PFSK-1 (cell line): Measurements from ENCODE around the gene OGDHL.

Source experiments
- FOXP2 ChIP-seq: optimal IDR thresholded peaks from 2 replicates; pipeline ENCODE3; 2011; ENCODE audit warnings: borderline replicate concordance, control low read depth, inconsistent platforms; ENCODE audit not compliant: insufficient read depth; ENCODE audit errors: extremely low read length, extremely low read depth
- POLR2AphosphoS5 ChIP-seq: IDR thresholded peaks from 2 replicates; pipeline ENCODE4 v1.6.1; 2012; ENCODE audit warnings: low read depth, mild to moderate bottlenecking, control low read depth, low read length, moderate library complexity
- REST ChIP-seq, 2 experiments: IDR thresholded peaks; 2 replicates each; pipeline versions ENCODE4 v1.6.1 to v1.8.0; 2011 to 2012; ENCODE audit warnings: low read depth in 2 of 2, low read length in 2 of 2, control low read depth in 1 of 2, inconsistent platforms in 1 of 2, mild to moderate bottlenecking in 1 of 2, moderate library complexity in 1 of 2; ENCODE audit not compliant: insufficient read depth in 1 of 2
- SIN3A ChIP-seq: IDR thresholded peaks from 2 replicates; pipeline ENCODE4 v1.6.1; 2012; ENCODE audit warnings: mild to moderate bottlenecking, low read length, moderate library complexity, borderline replicate concordance; ENCODE audit not compliant: insufficient read depth
- TAF1 ChIP-seq: IDR thresholded peaks from 2 replicates; pipeline ENCODE4 v1.6.1; 2012; ENCODE audit warnings: low read length, control low read depth, borderline replicate concordance; ENCODE audit not compliant: insufficient read depth

Gene OGDHL

GRCh38 chr10:49758249-49758930 lies 3.7 kb downstream of the OGDHL start:
- TF ChIP-seq SIN3A (no peak), REST (IDR thresholded peaks at IDR 0.05; ENCODE audit: insufficient read depth in 1 of 2, low read depth in 2 of 2, low read length in 2 of 2) (no peak), FOXP2 (no peak), POLR2AphosphoS5 (no peak), TAF1 (no peak)

GRCh38 chr10:49756641-49757040 lies 5.5 kb downstream of the OGDHL start:
- no peak for TF ChIP-seq TAF1
- no peak for TF ChIP-seq REST (IDR thresholded peaks at IDR 0.05; ENCODE audit: insufficient read depth in 1 of 2, low read depth in 2 of 2, low read length in 2 of 2)
- TF ChIP-seq FOXP2, result no peak
- no peak for TF ChIP-seq POLR2AphosphoS5
- no peak for TF ChIP-seq SIN3A

GRCh38 chr10:49756031-49756430 lies 6.1 kb downstream of the OGDHL start:
- TF ChIP-seq REST (IDR thresholded peaks at IDR 0.05; ENCODE audit: insufficient read depth in 1 of 2, low read depth in 2 of 2, low read length in 2 of 2) (no peak), POLR2AphosphoS5 (no peak), TAF1 (no peak)

GRCh38 chr10:49752584-49752983 lies 9.5 kb downstream of the OGDHL start:
- TF ChIP-seq REST (IDR thresholded peaks at IDR 0.05; ENCODE audit: insufficient read depth in 1 of 2, low read depth in 2 of 2, low read length in 2 of 2), result no peak
- no peak for TF ChIP-seq FOXP2
- no peak for TF ChIP-seq TAF1
- TF ChIP-seq POLR2AphosphoS5, result no peak
- TF ChIP-seq SIN3A, result no peak

GRCh38 chr10:49751636-49752510 lies 10.2 kb downstream of the OGDHL start:
- TF ChIP-seq REST (IDR thresholded peaks at IDR 0.05; ENCODE audit: insufficient read depth in 1 of 2, low read depth in 2 of 2, low read length in 2 of 2) (no peak), POLR2AphosphoS5 (no peak), TAF1 (no peak), SIN3A (no peak), FOXP2 (no peak)
